ENCODE results near the gene GSTM1.
"Not testable (repeated sequence)": the region's sequence is repeated elsewhere in the genome, so short reads cannot be mapped to it uniquely, and the experiment has no call there.

Gene GSTM1

DNA sequence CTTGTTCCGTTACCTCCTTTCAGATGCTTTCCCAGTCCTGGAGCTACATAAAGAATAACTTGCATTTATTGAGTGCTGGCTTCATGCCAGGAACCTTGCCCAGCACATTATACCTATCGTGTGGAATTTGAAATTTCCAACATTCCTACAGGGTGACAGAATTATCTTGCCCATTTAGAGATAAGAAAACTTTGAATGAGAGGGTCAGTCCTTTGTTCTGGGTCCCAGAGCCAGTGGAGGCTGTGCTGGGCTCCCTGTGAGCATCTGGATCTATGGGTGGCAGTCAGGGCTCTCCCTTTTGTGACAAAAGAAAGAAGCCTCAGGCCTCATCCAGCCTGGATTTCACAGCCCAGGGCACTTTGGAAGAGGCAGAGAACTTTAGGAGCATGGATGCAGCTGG lies 28.5 kb upstream of the GSTM1 start:
- H3F3A ChIP-seq (ENCODE audit: control insufficient read depth, insufficient read depth) = no peaks in the 10 kb centered on the region
- H3K4me2 ChIP-seq (ENCODE audit: low read length) = no peak overlapping the region
- peaks cover 16% of the 10 kb centered on the region for H3K4me1 ChIP-seq (ENCODE audit: control insufficient read depth, low read length)
- no peaks in the 10 kb centered on the region for H3K9me2 ChIP-seq (replicated peaks; ENCODE audit: control insufficient read depth, low read length)
- TF ChIP-seq EZH2phosphoT487 (IDR thresholded peaks at IDR 0.05; ENCODE audit: borderline replicate concordance, low read length) (no peak), CTCF (IDR thresholded peaks at IDR 0.05; ENCODE audit: low read depth, low read length, poor library complexity, severe bottlenecking) (no peak)
- no peaks in the 10 kb centered on the region for H3K79me2 ChIP-seq (ENCODE audit: control insufficient read depth, low read length)
- H3K9me3 ChIP-seq (ENCODE audit: control insufficient read depth, insufficient read depth, low read length) = no peaks in the 10 kb centered on the region
- H3K36me3 ChIP-seq (ENCODE audit: control insufficient read depth, low read length) = no peaks in the 10 kb centered on the region
- no peak overlapping the region for H3K4me3 ChIP-seq (ENCODE audit: low read length)
- H3K27ac ChIP-seq (ENCODE audit: low read depth, low read length) = no peak overlapping the region
- no peaks in the 10 kb centered on the region for H4K20me1 ChIP-seq (ENCODE audit: control insufficient read depth, insufficient read depth, low read depth, low read length)
- peaks cover 7% of the 10 kb centered on the region; the same call in 1 of the 2 replicates for H3K27me3 ChIP-seq (ENCODE audit: control insufficient read depth, low read length)

GRCh38 chr1:109659997-109660690 lies 27.5 kb upstream of the GSTM1 start:
- Histone ChIP-seq H3K4me2 (ENCODE audit: low read length) (no peak overlapping the region), H3K4me3 (ENCODE audit: low read length) (no peak overlapping the region)
- no peak for TF ChIP-seq CTCF (IDR thresholded peaks at IDR 0.05; ENCODE audit: low read depth, low read length, poor library complexity, severe bottlenecking)
- TF ChIP-seq EZH2phosphoT487 (IDR thresholded peaks at IDR 0.05; ENCODE audit: borderline replicate concordance, low read length) = no peak

DNA sequence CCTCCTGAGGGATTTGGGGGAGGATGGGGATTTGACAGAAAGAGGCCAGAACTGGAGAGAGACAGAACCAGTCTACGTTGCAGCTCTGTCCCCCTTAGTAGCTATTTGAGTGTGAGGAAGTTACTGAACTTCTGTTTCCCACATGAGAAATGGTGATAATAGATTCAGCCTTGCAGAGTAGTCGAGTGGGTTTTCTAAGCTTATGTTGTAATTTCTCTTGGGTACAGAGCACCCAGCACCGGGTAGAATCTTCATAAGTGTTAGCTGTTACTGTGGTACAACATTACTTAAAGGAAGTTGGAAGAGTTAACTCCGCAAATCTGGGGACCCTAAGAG lies 27.0 kb upstream of the GSTM1 start:
- H3K27me3 ChIP-seq (ENCODE audit: control insufficient read depth, low read length); H3F3A ChIP-seq (ENCODE audit: control insufficient read depth, insufficient read depth); H3K79me2 ChIP-seq (ENCODE audit: control insufficient read depth, low read length); H4K20me1 ChIP-seq (ENCODE audit: control insufficient read depth, insufficient read depth, low read depth, low read length); H3K4me3 ChIP-seq (ENCODE audit: low read length); H3K4me1 ChIP-seq (ENCODE audit: control insufficient read depth, low read length); H3K9me2 ChIP-seq (replicated peaks; ENCODE audit: control insufficient read depth, low read length); H3K4me2 ChIP-seq (ENCODE audit: low read length); H3K27ac ChIP-seq (ENCODE audit: low read depth, low read length); H3K9me3 ChIP-seq (ENCODE audit: control insufficient read depth, insufficient read depth, low read length); H3K36me3 ChIP-seq (ENCODE audit: control insufficient read depth, low read length): not testable (repeated sequence)

More at GRCh38 chr1:109659997-109660690, 27.5 kb upstream of the GSTM1 start:
- no peaks in the 10 kb centered on the region for H3K9me2 ChIP-seq (replicated peaks; ENCODE audit: control insufficient read depth, low read length)
- H4K20me1 ChIP-seq (ENCODE audit: control insufficient read depth, insufficient read depth, low read depth, low read length) = no peaks in the 10 kb centered on the region
- peaks cover 9% of the 10 kb centered on the region for H3K4me1 ChIP-seq (ENCODE audit: control insufficient read depth, low read length)
- H3K79me2 ChIP-seq (ENCODE audit: control insufficient read depth, low read length) = no peaks in the 10 kb centered on the region
- no peaks in the 10 kb centered on the region for H3K27me3 ChIP-seq (ENCODE audit: control insufficient read depth, low read length)
- no peak overlapping the region for H3K27ac ChIP-seq (ENCODE audit: low read depth, low read length)
- H3K9me3 ChIP-seq (ENCODE audit: control insufficient read depth, insufficient read depth, low read length) = no peaks in the 10 kb centered on the region
- no peaks in the 10 kb centered on the region for H3K36me3 ChIP-seq (ENCODE audit: control insufficient read depth, low read length)
- H3F3A ChIP-seq (ENCODE audit: control insufficient read depth, insufficient read depth) = no peaks in the 10 kb centered on the region

DNA sequence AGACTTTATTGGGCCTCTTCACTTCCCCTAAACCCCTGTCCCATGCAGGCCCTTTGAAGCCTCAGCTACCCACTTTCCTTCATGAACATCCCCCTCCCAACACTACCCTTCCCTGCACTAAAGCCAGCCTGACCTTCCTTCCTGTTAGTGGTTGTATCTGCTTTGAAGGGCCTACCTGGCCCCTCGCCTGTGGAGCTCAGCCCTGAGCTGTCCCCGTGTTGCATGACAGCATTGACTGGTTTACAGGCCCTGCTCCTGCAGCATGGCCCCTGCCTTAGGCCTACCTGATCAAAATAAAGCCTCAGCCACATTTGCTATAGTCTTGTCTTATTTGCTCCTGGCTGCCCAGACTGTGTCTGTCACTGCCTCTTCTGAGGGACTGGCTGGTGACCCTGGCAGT lies 26.2 kb upstream of the GSTM1 start:
- Histone ChIP-seq H4K20me1 (ENCODE audit: control insufficient read depth, insufficient read depth, low read depth, low read length) (no peaks in the 10 kb centered on the region), H3K9me3 (ENCODE audit: control insufficient read depth, insufficient read depth, low read length) (no peaks in the 10 kb centered on the region), H3K4me1 (ENCODE audit: control insufficient read depth, low read length) (0 out of 2 replicates have a peak, but pooled peaks cover 1% of the 10 kb centered on the region), H3K36me3 (ENCODE audit: control insufficient read depth, low read length) (no peaks in the 10 kb centered on the region), H3K9me2 (replicated peaks; ENCODE audit: control insufficient read depth, low read length) (no peaks in the 10 kb centered on the region), H3K27ac (ENCODE audit: low read depth, low read length) (no peak overlapping the region), H3K79me2 (ENCODE audit: control insufficient read depth, low read length) (no peaks in the 10 kb centered on the region), H3K4me2 (ENCODE audit: low read length) (no peak overlapping the region), H3K27me3 (ENCODE audit: control insufficient read depth, low read length) (no peaks in the 10 kb centered on the region), H3K4me3 (ENCODE audit: low read length) (no peak overlapping the region), H3F3A (ENCODE audit: control insufficient read depth, insufficient read depth) (no peaks in the 10 kb centered on the region)
- no peak for TF ChIP-seq EZH2phosphoT487 (IDR thresholded peaks at IDR 0.05; ENCODE audit: borderline replicate concordance, low read length)
- no peak for TF ChIP-seq CTCF (IDR thresholded peaks at IDR 0.05; ENCODE audit: low read depth, low read length, poor library complexity, severe bottlenecking)
